Measurements from ENCODE around the gene JAZF1. TPM values are rescaled to one million over a fixed set of nuclear protein-coding genes. Genes with fewer than 3 reads are reported as not detected.

The JAZF1 gene
- total RNA-seq, 2 donors from 2014 or later, result 9.3 to 37.4 TPM

DNA sequence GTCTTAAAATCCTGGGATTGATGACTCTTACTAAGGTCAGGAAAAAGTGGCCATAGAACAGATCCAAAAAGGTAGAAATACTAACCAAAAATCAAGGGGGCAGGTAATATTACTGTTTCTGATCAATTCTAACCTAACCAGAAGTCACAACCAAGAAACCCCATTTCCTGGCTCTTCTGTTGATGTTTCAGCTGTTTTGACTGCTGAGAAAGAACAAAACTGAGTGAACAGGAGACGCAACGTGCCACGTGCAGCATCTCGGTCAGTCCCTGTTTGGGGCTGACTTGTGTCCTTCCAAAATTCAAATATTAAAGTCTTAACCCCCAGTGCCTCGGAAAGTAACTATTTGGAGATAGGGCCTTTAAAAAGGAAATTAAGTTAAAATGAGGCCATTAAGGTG lies 56.8 kb downstream of the JAZF1 start:
- intact Hi-C loops (cut with DNase I), result no loop called here
- TF ChIP-seq CTCF (IDR thresholded peaks at IDR 0.05), result no peak
- no peak for TF ChIP-seq POLR2A (IDR thresholded peaks at IDR 0.05)
- TF ChIP-seq POLR2AphosphoS5 (IDR thresholded peaks at IDR 0.05), result no peak
- whole genome bisulfite sequencing, result 79% methylated on average over 5 of the region's 5 CpGs

DNA sequence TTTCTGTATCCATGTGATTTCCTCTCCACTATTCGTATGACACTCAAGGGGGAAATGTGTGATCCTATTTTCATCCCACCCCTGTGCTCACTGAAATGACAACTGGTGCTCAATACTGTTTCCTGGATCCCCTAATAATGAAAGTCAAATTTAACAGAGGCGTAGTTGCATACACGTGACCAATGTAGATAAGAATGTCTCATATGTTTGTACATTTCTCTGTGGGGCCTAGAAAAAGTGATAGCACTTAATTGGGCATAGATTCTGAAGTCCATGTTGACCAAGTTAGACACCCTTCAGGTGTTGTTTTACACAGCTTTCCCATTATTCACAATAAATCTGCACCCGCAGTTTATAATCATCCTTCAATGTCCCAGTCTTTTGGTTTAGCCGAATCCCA lies 59.1 kb downstream of the JAZF1 start:
- H3K27ac ChIP-seq, result no peak overlapping the region
- 91% methylated on average over 5 of the region's 5 CpGs for WGBS

More for the DNA sequence above, 56.8 kb downstream of the JAZF1 start:
- H3K4me3 ChIP-seq, result no peak overlapping the region
- no peak overlapping the region for H3K27ac ChIP-seq
- no peaks in the 10 kb centered on the region for H3K36me3 ChIP-seq
- H3K9me3 ChIP-seq, result no peaks in the 10 kb centered on the region
- H3K4me1 ChIP-seq (replicated peaks), result no peaks in the 10 kb centered on the region
- no peak for DNase-seq (ENCODE audit: low spot score)
- no peaks in the 10 kb centered on the region for H3K27me3 ChIP-seq (replicated peaks; ENCODE audit: insufficient read depth)

DNA sequence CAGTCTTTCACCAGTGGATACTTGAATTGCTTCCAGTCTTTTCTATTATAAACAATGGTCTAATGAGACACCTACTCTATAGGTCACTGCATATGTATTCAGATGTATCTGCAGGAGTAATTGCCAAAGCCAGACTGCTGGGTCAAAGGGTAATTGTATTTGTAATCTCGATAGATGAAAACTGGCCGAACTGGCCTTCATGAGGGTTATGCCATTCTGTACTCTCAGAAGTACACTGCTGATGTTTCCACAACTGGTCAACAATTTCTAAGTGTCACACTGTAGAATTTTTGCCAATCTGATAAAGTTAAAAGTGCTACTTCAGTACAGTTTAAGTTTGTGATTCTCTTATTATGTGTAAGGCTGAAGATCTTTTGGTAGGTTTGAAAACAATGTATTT lies 64.6 kb downstream of the JAZF1 start:
- Histone ChIP-seq H3K36me3 (no peaks in the 10 kb centered on the region), H3K27me3 (replicated peaks; ENCODE audit: insufficient read depth) (no peaks in the 10 kb centered on the region), H3K9me3 (no peaks in the 10 kb centered on the region), H3K27ac (no peak overlapping the region), H3K4me1 (replicated peaks) (no peaks in the 10 kb centered on the region), H3K4me3 (no peak overlapping the region)
- WGBS, result 47% methylated on average over 2 of the region's 2 CpGs
- intact Hi-C loops (cut with DNase I), result no loop called here
- no peak for DNase-seq (ENCODE audit: low spot score)
- TF ChIP-seq POLR2AphosphoS5 (IDR thresholded peaks at IDR 0.05), result no peak
- TF ChIP-seq POLR2A (IDR thresholded peaks at IDR 0.05), result no peak
- no peak for TF ChIP-seq CTCF (IDR thresholded peaks at IDR 0.05)

More for the DNA sequence above, 59.1 kb downstream of the JAZF1 start:
- TF ChIP-seq CTCF (IDR thresholded peaks at IDR 0.05) (no peak), POLR2AphosphoS5 (IDR thresholded peaks at IDR 0.05) (no peak), POLR2A (IDR thresholded peaks at IDR 0.05) (no peak)
- Histone ChIP-seq H3K36me3 (no peaks in the 10 kb centered on the region), H3K9me3 (no peaks in the 10 kb centered on the region), H3K4me3 (no peak overlapping the region), H3K4me1 (replicated peaks) (no peaks in the 10 kb centered on the region), H3K27me3 (replicated peaks; ENCODE audit: insufficient read depth) (no peaks in the 10 kb centered on the region)
- intact Hi-C loops (cut with DNase I), result no loop called here
- DNase-seq (ENCODE audit: low spot score), result no peak

- intact Hi-C loops (cut with DNase I), result no loop called here
- Histone ChIP-seq H3K27me3 (replicated peaks; ENCODE audit: insufficient read depth) (no peaks in the 10 kb centered on the region), H3K9me3 (no peaks in the 10 kb centered on the region), H3K4me3 (no peak overlapping the region), H3K4me1 (replicated peaks) (no peaks in the 10 kb centered on the region), H3K27ac (peak overlapping the region in 1 of 2 donors; percentile 27), H3K36me3 (no peaks in the 10 kb centered on the region)
- 82% methylated on average over 1 of the region's 1 CpG for WGBS
- no peak for DNase-seq (ENCODE audit: low spot score)
- TF ChIP-seq POLR2AphosphoS5 (IDR thresholded peaks at IDR 0.05) (no peak), POLR2A (IDR thresholded peaks at IDR 0.05) (no peak), CTCF (IDR thresholded peaks at IDR 0.05) (no peak)
These were observed 65.3 kb downstream of the JAZF1 start for GRCh38 chr7:28115261-28115660.

DNA sequence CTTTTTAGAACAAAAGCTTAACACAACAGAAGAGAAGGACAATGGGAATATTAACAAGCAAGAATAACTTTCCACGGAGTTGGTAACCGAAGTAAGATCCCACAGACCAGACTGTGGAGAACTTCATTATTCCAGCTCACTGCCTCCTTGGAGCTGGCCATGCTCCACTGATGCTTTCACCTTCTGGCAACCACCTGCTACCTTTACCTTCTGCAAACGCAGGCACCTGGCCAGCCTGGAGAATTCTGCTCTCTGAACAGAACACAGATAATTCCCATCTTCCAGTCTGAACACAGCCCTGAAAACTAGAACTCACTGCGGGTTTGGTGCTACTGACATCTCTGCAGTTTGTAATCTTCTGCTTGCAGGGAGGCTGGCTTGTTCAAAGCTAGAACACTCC lies 66.5 kb downstream of the JAZF1 start:
- 46% methylated on average over 4 of the region's 4 CpGs for WGBS
- TF ChIP-seq POLR2A (IDR thresholded peaks at IDR 0.05) (no peak), POLR2AphosphoS5 (IDR thresholded peaks at IDR 0.05) (no peak), CTCF (IDR thresholded peaks at IDR 0.05) (no peak)
- Histone ChIP-seq H3K27ac (no peak overlapping the region), H3K9me3 (no peaks in the 10 kb centered on the region), H3K4me3 (no peak overlapping the region), H3K27me3 (replicated peaks; ENCODE audit: insufficient read depth) (no peaks in the 10 kb centered on the region), H3K4me1 (replicated peaks) (no peaks in the 10 kb centered on the region), H3K36me3 (no peaks in the 10 kb centered on the region)
- DNase-seq (ENCODE audit: low spot score), result no peak
- intact Hi-C loops (cut with DNase I), result no loop called here

All from prostate gland (tissue), 2 donors.